ENCODE data around the gene CFAP410.

DNA sequence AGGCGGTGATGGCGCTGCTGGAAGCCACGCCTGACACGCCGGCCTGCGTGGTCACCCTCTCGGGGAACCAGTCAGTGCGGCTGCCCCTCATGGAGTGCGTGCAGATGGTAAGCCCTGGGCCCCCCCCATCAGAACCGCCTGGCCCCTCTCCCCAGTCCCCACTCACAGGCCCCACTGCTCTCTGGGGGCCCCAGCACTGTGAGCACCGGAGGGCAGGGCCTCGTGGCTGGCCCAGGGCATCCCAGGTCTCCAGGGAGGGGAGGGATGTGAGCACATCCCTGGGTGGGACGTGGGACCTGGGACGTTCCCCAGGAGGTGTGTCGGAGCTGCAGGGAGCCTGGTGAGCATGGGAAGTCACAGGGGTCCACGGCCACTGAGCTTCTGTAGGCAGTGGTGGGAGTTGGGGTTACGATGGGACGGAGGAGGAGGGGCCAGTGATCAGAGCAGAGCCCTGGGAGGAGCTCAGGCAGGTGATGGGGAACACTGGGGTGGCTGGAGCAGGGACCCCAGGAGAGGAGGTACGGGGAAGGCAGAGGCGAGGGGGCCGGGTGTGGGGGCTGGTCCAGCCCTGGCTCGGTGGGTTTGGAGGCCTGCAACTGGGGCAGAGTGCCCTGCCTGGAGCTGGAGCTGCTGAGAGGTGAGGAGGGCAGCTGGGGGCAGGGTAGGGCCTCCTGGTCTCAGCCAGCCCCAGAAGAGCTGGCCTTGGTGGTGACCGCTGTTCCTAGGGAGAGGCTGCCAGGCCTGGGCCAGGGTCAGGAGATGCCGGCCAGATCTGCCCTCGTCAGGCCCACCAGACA lies 20.5 kb downstream of the CFAP410 start:
- TF ChIP-seq, protein P1, sequence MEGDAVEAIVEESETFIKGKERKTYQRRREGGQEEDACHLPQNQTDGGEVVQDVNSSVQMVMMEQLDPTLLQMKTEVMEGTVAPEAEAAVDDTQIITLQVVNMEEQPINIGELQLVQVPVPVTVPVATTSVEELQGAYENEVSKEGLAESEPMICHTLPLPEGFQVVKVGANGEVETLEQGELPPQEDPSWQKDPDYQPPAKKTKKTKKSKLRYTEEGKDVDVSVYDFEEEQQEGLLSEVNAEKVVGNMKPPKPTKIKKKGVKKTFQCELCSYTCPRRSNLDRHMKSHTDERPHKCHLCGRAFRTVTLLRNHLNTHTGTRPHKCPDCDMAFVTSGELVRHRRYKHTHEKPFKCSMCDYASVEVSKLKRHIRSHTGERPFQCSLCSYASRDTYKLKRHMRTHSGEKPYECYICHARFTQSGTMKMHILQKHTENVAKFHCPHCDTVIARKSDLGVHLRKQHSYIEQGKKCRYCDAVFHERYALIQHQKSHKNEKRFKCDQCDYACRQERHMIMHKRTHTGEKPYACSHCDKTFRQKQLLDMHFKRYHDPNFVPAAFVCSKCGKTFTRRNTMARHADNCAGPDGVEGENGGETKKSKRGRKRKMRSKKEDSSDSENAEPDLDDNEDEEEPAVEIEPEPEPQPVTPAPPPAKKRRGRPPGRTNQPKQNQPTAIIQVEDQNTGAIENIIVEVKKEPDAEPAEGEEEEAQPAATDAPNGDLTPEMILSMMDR (IDR thresholded peaks at IDR 0.05; ENCODE audit: low read length) = no peak
- no peak for TF ChIP-seq EZH2phosphoT487 (IDR thresholded peaks at IDR 0.05; ENCODE audit: low read length)

Measured in MM.1S (cell line).